NCI-H2171 treated with DMSO at 0.1 percent for 48 hours (cell line): ENCODE measurements around the gene IPCEF1.
A peak's percentile ranks its signal among the peaks of the same experiment; 100 is the strongest.

ENCODE experiments used
- DNase-seq: peaks from one replicate; lab custom pipeline; 2025; lab: John Stamatoyannopoulos, UW

Gene IPCEF1

DNA sequence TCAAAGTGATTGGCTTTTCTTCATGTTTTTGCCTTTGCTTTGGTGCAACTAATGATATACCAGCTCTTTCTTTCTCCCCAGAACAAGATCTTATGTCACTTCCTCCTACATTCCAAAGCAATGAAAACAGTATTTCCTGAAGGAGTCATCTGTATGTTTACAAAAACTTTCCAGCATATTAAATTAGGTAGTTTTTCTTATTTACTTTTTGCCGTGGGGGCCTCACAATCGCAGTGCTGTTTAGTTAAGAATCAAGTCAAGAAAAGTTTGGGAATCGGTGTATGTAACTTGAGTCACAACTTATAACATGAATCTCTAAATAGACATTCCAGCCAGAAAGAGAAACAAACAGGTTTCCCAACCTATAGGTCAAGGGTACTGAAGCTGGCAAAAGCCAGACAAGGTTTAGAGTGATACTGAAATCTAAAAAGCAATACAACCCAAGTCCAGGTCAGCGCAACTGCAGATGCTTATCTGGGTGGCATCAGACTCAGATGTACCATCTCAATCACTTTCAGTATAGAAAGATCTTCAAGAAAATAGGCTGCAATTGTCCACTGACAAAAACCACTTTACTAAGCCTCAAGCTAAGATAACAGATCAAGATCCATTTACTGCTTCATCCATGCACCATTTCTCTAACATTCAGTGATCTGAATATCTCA lies 63.6 kb downstream of the IPCEF1 start:
- DNase-seq: no peak

DNA sequence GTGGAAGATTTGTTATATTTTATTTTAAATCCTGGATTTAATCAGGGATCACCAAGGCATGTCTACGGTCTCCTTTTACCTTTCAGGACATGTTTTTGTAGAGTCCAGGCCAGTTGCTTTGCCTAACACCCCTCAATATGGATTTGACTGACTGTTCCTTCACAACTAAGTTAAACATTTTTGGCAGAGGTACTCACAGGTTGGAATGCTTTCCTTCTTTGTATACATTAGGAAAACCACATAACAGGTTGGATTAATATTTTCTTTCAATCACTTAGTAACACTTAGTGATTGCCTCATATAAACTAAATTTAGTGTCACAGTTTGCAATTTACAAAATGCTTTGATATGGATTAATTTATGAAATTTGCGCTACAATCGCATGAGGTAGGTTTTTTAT lies 64.5 kb downstream of the IPCEF1 start:
- DNase-seq: no peak

DNA sequence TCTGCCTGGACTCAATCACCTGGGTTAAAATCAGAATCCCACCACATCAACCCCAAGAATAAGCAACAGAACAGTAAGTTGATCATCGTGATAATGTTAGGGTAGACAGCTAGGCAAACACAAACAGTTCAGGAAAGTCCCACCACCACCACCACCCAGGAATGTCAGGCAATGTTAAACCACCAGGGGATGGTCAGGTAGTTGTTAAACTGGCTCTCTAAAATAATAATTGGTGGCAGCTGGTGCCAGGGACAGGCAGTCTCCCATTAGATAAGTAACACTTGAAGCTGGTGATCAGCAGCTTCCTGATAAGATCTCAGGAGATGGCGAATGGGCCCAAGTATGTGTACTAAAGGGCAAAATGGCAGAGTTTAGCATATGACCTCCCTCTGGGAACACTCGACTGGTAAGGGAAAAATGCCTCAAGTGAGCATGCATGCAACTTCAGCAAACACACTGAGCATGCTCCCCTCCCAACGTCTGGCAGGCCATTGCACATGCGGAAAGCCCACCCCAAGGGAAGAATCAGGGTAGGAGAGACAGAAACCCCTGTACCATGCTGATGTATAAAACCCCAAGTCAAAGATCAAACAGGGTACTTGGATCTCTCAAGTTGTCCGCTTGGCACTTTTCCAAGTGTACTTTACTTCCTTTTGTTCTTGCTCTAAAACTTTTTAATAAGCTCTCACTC lies 66.6 kb downstream of the IPCEF1 start:
- no peak for DNase-seq

DNA sequence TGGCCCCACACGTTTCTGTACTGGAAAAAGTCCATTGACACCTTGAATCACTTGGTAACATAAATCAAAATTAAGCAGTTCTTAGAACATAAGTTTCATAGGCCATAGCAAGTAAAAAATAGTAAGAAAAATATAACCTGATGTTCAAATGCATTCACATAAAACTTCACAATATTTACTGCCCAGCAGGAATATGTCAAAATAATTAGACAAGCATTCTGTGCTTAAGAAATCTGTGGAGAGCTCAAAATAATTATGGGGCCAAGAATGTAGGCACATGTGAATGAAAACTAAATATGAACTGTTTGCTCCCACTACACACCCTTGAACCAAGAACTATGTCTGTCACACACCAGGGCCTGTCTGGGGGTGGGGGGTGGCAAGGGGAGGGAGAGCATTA lies 70.8 kb downstream of the IPCEF1 start:
- no peak for DNase-seq

DNA sequence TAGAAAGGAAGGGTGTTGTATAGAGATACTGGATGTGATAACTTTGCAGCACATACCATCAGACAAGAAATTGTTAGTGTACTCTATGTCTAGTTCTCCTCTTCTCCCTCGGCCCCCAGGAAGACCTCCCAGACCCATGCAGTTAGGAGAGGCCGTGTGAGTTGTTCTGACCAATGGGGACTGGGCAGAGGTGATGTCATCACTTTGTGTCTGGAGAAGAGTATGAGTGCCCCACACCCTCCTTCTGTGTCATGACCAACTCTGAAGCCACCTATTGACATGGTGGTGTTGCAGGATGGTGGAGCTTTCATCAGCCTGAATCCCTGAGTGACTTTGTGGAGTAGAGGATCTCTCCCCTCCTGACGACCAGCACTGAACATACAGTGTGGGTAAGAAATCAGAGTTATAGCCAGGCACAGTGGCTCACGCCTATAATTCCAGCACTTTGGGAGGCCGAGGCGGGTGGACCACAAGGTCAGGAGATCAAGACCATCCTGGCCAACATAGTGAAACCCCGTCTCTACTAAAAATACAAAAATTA lies 72.2 kb downstream of the IPCEF1 start:
- DNase-seq: no peak

DNA sequence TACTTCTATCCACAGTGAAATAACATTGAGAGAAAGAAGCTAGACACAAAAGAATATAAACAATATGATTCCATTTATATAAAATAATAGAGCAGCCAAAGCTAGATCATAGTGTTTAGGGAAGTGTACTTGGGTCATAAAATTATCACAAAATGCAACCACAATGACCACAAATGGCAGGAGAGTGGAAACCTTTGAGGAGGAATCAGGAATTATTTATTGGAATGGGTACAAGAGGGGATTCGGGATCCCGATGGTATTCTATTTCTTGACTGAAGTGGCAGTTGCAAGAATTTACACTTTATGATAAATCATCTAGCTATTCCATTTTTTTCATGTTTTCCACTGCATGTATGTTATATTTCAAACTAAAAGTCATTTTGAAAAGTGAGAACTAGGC lies 76.1 kb downstream of the IPCEF1 start:
- DNase-seq: no peak

DNA sequence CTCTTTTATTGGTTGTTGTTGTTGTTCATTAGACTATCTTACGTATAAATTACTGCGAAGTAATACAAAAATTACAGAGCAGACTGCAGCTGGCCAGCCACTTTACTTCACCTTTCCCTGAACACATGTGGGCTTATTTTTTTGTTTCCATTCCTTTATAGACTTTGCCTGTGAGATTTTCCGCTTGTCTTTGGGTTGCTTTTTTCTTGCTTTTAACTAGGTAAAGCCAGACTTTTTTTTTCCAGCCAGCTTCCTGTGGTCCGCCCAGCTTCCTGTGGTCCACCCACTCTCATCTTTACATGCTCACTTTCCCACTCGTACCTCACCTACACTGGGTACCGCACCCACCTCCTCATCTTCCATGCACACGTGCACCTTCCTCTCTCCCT lies 79.0 kb downstream of the IPCEF1 start:
- no peak for DNase-seq

DNA sequence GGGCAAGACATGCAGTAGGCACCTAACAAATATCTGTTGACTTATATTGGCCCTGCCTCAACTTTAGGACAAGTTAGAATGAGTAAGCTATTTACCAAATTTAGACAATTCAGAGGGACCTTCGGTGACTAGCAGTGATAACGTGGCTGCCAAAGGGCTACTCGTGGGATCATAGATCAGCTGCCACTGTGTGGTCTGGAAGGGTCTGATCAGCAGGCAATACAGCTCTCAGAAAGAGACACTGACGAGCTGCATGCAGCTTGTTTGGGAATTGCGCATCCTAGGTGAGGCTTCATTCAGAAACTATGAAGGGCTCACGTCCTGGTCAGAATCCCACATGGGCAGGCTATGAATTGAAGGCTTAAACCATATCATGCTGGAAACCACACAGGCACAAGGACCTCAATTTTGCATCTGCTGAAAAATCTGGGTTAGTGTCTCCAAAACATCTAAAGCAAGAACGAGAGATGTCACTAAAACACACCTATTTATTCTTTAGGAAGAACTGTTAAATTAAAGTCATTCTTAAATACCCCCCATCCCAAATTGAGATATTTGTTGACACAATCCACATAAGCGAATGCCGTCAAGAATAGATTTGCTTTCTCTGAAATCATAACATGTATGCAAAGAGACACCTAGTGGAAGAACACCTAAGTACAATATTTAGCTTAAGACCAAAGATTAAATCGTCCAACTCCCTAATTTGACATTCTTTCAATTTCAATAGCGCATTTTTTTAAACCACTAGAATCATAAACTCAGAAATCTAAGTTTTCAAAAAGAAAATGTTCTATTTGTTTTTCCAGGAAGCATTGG lies 79.6 kb downstream of the IPCEF1 start:
- peak; percentile 42 for DNase-seq

DNA sequence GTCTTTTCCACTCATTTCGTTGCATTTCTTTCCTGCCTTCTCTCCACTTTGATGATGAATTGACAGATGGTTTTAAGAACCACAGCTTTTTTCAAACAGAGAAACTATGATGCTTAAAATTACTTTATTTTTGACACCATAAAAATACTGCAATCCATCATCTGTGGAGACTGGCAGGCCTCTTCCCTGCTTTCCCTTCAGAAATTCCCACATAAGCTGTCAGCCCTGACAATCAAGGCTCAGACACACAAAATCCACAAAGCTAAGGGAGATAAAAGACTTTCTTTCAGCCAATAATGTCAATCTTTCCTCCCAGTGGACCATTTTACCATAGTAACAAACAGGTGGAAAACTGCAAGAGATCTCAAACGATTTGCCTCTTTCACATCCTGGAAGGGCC lies 82.4 kb downstream of the IPCEF1 start:
- no peak for DNase-seq

DNA sequence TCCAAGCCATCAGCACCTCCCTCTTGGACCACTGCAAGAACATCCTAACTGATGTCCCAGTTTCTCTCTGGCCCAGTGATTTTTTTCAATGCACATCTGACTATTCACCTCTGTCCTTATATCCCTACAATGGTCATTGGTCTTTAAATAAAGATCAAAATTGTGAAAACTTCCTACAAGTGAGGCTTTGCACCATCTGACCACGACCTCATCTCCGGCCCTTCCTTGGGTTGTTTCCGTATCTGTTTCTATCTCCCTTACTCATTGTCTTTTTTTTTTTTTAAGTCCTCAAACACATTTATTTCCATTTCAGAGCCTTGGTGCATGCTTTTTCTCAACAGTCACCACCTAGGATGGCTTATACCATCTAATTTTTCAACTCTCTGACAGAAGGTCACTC lies 88.1 kb downstream of the IPCEF1 start:
- no peak for DNase-seq

DNA sequence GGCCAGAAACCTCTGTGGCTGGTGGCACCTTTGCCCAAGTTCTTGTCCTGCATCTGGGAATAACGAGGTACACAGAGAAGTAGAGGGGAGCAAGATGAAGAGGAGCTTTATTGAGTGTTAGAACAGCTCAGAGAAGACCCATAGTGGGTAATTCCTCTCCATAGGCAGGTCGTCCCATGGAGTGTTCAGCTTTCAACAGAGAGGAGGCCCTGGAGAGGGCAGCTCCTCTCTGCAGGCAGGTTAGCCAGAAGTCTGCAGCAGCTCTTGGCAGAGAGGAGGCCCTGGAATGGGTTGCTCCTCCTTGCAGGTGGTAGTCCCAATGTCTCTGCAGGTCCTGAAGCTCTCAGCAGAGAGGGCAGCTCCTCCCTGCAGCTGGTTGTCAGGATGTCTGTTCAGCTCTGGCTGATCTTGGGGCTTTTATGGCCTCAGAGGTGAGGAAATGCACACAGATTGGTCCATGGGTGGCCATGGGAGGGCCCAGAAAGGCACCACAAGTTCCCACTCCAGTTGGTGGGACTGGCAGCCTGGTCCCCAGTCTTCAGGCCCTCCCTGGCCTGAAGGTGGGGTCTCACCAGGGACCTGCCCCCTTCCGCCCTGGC lies 89.0 kb downstream of the IPCEF1 start:
- DNase-seq: no peak

DNA sequence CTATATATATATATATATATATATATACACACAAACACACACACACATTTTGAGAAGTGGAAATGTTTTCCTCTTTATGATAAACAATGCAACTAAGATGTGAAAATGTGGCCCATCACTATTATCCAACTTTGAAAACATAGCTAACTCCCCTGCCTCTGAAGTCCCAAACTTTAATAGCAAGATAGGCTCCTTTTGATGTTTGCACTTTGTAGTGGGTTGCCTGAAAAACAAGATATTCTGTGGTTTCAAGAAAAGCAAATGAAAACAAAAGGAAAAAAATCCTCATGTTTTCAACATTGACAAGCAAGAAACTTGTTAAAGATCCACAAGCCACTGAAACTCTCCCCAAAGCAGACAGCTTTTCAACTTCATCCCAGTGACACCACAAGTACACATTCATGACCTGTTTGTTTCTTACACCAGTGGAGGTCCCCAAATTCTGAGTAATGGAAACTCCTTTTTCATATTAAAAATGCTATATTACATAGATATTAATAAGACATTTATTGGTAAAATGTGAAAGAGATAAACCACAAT lies 90.0 kb downstream of the IPCEF1 start:
- DNase-seq: no peak

DNA sequence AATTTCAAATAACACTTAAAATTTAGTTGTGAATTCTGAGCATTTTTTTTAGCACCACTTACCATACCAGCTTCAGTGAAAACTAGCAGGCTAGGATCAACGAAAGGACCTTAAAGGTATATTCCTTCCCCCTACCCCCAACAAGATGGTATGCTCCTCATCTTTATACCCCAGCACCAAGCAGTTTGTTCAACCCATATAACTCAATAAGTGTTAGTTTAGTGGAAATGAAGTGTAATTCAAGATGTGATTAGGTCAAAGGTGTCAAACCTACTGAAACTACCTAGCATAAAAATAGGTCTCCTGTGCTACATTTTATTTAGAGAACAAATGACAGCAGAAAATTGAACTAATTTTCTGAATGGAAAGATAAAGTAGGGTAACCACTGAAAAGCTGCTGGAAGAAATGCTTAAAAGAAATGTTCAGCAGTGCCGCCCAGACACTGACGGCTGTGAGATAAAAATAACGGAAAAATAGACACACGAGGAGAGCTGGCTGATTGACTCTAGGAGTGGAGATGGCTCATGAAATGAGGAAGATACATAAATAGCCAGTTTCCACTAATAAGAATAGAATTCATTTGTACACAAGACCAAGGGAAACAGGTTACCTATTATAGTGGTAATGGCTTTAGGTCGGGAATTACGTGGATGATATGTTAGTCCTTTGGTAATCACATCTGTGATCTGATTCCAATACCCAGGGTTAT lies 94.8 kb downstream of the IPCEF1 start:
- DNase-seq: no peak

DNA sequence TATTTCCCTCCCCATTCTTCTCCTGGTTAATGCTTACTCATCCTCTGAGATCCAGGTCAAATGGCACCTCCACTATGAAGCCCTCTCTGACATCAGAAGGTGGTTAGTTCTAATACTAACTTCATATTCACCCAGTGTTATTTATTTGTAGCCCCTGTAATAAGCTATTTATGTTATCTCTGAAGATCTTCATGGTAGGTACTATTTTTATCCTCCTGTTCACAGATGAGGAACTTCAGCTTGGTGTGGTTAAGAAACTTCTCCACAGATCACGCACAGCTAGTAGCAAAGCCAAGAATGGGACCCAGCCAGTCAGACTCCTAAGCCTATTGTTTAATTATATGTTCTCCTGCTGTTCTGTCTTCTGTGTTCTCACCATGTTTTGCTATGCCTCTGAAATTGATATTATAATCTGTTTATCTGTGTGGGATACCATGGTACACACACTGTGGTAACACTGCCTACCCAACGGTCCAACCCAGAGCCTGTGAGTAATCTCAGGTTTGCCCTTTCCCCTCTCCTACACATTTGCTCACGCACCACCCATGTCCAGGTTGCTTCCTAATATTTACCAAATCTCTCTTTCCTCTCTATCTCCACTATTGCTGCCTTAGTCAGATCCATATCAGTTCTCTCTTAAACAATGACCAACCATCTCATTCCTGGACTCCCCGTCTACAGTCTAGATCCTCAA lies 98.4 kb downstream of the IPCEF1 start:
- DNase-seq: no peak

DNA sequence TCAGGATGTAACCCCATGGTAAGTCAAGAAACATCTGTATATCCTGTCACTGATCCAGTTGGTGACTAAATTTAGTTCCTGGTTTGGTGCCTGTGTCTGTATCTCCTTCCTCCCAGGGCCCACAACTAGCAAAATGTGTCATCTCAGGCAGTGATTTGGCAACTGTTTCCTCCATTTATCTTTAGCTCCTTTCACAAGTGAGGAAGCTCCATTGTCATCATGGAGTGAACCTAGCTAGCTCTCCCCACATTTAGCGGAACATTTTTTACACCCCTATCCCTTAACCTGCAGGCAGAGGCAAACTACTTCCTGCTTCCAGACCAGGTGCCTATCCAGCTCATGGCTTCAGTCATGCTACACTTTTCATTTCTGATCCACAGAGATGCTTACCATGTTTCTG lies 99.5 kb downstream of the IPCEF1 start:
- no peak for DNase-seq

DNA sequence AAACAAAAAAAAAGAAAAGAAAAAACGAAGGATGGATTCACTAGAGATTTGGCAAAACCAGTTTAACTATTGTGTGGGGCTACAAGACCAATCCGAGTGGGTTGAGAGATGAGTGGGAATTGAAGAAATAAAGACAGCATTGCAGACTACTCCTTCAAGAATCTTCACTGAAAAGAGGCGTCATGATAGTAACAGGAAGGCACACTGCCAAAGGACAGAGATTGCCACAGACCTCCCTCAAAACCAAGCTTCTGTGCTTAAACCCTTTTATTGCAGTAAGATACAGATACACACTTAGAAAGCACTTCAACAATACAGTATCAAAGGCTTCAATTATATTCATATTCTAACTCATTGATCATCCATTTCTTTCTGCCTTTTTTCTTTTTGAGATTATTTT lies 103.9 kb downstream of the IPCEF1 start:
- no peak for DNase-seq

DNA sequence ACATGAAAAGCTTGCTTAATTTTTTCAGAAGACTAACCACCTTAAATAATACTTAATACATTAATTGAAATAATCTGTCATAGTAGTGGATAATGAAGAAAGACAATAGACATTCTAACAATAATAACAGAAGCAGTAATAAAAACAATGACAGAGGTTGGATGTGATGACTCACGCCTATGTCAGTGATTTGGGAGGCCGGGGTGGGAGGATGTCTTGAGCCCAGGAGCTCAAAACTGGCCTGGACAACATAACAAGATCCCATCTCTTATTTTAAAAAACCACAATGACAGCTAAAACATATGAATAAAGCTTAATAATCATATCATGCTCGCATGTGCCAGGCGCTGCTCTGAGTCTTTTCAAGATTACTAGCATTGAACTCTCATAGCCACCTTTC lies 105.5 kb downstream of the IPCEF1 start:
- no peak for DNase-seq

DNA sequence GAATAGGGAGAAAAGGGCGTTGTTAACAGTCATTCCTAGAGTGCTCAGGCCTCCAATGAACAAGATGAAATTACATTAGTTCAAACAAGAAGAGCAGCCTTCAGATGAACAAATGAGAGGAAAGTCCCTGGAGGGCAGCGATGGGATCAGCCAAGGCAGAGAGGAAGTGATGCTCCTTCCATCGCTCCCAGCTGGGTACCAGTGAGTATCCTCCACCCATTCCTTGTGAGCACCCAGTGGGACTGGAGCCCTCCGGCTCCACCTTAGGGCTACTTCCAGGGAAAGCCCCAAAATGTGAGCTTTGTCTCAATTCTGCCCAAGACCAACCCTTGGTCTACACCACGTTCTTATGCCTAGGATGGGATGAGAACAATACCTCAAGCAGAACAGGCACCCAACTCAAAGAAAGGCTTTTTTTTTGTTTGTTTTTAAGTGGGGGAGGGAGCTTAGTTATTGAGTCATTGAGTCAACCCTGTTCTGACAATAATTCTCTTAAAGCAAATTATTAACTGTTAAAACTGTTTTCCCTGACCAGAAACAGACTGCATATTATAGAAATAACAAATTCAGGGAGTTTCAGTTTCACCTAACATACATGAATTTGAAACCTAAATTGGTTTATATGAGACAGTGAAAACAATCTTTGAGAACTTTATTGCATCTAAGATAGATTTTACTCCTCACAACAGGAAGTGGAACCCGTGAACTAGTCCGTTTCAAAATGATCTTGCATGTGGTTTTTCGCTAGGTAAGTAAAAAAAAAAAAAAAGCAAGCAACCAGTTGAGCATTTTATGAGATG lies 106.9 kb downstream of the IPCEF1 start:
- DNase-seq: no peak

DNA sequence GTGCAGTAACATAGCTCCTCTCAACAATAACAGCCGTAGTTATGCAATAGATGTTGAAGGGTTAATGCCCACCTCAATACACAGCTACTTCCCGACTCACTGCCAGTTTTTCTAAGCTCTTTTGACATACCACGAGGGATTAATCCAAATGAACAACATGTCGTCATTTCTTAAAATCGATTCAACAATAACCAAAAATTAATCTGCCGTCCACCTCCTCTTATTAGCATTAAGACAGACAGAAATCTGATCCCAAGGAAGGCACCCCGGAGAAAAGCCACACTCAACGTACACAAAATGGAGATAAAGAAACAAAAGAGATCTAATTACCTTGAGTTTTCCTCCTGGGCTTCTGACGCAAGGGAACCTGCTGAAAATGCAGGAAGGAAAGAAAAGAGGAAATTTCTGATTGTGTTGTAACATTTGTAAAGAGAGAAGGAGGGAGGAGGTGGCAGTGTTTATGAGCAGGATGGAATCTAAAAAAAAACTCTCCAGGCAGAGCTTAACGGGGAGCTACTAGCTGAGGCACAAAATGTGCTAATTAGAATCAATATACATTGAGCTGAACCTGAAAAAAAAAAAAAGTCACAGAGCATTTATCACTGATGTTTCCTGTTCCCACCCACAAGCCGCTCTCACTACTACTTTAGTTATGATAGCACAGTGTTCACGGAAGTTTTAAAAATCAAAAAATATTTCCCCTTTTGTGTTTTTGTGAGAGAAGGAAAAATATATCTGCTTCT lies 109.3 kb downstream of the IPCEF1 start:
- no peak for DNase-seq
